Bronchial epithelial cell (primary cell): ENCODE results near the gene STAG1. TPM values are rescaled to one million over a fixed set of nuclear protein-coding genes. Genes with fewer than 3 reads are reported as not detected.
"Not testable (repeated sequence)": the region's sequence is repeated elsewhere in the genome, so short reads cannot be mapped to it uniquely, and the experiment has no call there.

ENCODE experiments used
- DNase-seq: peaks from one replicate; pipeline ENCODE4 v3.0.0-alpha.2; 2010; ENCODE audit warnings: low read depth
- FAIRE-seq: peaks from 2 replicates; lab custom pipeline; 2011; peaks lifted over from hg19 to GRCh38; lab: Jason Lieb, UNC
- H3K27me3 ChIP-seq: 2 replicates; pipeline ENCODE4 v1.5.1; 2011; ENCODE audit warnings: low read length; ENCODE audit not compliant: control insufficient read depth, insufficient read depth
- H3K36me3 ChIP-seq: 2 replicates; pipeline ENCODE4 v1.5.1; 2011; ENCODE audit warnings: low read length; ENCODE audit not compliant: control insufficient read depth, insufficient read depth
- H3K4me3 ChIP-seq: 2 replicates; pipeline ENCODE4 v1.5.1; 2011; ENCODE audit warnings: mild to moderate bottlenecking, low read depth, low read length, control low read depth
- total RNA-seq: library from RNA; depleted of rRNA; stranded (reverse); fragments of >200 nt; gene quantifications from 2 replicates; pipeline ENCODE4 v1.2.1, GENCODE V29; 2014
- TF ChIP-seq, protein P1 (sequence below): IDR thresholded peaks from 2 replicates; pipeline ENCODE4 v1.5.1; 2011; ENCODE audit warnings: mild to moderate bottlenecking, moderate library complexity, low read length, control low read depth, inconsistent platforms; ENCODE audit not compliant: insufficient read depth, severe bottlenecking

STAG1 gene
- total RNA-seq, 1 donor from 2014 or later, result 26.3 TPM

DNA sequence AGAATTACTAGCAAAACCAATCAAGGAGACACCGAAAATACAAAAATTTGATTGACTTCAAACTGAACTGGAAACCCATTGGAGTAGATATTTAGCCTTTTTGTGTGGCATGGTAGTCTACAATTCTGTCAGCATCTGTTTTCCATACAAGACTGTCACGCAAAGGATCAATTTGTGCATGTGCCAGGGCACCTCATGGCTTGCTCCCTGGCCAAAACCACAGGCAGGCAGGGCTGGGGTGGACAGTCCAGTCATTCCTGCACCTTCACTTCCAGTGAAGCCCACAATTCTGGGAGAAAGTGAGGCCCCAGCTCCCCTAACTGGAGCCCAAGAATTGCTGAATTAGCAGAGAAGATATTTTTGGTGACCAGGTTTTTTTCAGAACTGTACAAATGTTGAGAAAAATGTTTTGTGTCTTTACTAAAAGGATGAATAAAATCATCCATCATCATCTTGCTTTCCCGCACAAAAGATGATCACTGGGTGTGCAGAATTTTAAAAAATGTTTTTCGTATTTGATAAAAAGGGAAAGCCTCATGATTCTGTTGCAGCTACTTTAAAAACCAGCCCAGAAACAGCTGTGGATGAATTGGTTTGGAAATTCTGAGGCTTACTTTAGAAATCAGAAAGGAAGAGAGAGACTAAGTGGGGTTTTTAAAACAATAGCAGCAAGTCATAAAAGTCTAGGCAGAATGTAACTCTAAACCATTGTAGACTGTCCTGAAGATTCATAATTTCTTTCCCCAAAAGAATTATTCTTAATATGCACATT is 415.7 kb downstream of the STAG1 start:
- Histone ChIP-seq H3K4me3 (no peak overlapping the region), H3K36me3 (peaks cover 1% of the 10 kb centered on the region), H3K27me3 (no peaks in the 10 kb centered on the region)
- TF ChIP-seq, protein P1, sequence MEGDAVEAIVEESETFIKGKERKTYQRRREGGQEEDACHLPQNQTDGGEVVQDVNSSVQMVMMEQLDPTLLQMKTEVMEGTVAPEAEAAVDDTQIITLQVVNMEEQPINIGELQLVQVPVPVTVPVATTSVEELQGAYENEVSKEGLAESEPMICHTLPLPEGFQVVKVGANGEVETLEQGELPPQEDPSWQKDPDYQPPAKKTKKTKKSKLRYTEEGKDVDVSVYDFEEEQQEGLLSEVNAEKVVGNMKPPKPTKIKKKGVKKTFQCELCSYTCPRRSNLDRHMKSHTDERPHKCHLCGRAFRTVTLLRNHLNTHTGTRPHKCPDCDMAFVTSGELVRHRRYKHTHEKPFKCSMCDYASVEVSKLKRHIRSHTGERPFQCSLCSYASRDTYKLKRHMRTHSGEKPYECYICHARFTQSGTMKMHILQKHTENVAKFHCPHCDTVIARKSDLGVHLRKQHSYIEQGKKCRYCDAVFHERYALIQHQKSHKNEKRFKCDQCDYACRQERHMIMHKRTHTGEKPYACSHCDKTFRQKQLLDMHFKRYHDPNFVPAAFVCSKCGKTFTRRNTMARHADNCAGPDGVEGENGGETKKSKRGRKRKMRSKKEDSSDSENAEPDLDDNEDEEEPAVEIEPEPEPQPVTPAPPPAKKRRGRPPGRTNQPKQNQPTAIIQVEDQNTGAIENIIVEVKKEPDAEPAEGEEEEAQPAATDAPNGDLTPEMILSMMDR, result no peak
- no peak for FAIRE-seq
- DNase-seq, result no peak

DNA sequence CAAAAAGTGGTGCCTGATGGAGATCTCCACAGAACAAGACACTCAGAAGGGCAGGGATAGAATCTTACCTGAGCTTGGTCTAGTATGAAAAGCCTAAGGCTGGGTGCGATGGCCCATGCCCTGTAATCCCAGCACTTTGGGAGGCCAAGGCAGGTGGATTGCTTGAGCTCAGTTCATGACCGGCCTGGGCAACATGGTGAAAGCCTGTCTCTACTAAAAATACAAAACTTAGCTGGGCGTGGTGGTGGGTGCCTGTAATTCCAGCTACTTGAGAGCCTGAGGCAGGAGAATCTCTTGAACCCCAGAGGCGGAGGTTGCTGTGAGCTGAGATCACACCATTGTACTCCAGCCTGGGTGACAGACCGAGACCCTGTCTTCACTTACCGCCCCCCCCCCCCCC is 417.5 kb downstream of the STAG1 start:
- FAIRE-seq, H3K27me3 ChIP-seq, DNase-seq, H3K4me3 ChIP-seq, H3K36me3 ChIP-seq: not testable (repeated sequence)

DNA sequence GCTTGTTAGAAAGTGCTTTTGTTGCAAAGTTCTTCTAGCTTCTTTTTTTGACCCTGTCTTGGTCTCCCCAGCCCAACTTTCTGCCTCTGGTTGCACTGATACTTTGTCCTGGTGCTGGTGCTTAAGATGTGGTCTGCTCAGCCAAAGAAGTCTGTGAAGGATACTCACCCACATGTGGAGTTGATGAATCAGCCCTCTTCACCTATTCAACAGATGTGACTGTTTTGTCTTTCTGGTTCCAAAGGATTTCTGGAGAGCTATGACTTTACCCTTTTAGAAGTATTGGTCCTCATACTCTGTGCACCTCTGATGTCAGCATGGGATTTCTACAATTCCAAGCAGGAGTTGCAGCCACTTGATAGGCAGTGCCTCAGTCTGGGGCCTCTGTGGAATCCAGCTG is 418.0 kb downstream of the STAG1 start:
- Histone ChIP-seq H3K36me3 (peaks cover 1% of the 10 kb centered on the region), H3K27me3 (no peaks in the 10 kb centered on the region), H3K4me3 (no peak overlapping the region)
- TF ChIP-seq, protein P1, result no peak
- FAIRE-seq (no peak), DNase-seq (no peak)

DNA sequence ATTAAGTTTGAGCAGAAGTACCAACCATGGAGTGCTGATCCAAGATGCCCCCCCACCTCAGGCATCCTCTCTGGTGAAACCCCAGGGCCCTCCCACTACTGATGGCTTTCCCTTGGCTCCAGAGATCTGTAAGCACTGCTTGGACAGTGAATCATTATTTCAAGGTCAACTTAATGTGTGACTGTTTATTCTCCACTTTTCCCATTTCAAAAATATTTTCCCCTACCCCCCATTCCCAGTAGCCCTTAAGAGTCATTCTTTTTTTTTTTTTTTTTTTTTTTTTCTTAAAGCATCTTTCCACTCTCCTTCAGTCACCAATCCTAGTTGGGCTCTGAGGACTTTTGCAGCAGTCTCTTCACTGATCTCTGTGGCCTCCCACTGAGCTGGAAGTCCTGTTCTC is 419.4 kb downstream of the STAG1 start:
- no peaks in the 10 kb centered on the region for H3K27me3 ChIP-seq
- H3K4me3 ChIP-seq, result no peak overlapping the region
- TF ChIP-seq, protein P1, result no peak
- H3K36me3 ChIP-seq, result peaks cover 1% of the 10 kb centered on the region
- DNase-seq (no peak), FAIRE-seq (no peak)

DNA sequence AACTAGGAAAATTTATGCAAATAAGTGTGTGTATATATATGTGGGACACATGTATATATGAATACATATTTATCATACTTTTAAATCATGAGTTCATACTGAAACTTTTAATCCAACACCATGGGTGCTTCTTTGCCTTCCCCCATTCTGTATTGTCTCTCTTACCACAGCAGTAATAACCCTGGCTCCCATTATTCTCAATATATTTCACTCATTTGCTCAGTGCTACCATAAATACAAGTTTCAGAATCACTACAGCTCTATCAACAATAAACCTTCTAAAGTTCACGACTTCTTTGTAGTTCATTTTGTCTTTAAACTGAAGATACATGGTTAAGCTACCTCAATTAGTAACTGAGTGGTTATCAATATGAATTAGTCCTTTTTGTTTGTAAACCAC is 419.9 kb downstream of the STAG1 start:
- FAIRE-seq (no peak), DNase-seq (no peak)
- Histone ChIP-seq H3K4me3 (no peak overlapping the region), H3K36me3 (peaks cover 3% of the 10 kb centered on the region), H3K27me3 (no peaks in the 10 kb centered on the region)
- TF ChIP-seq, protein P1, result no peak

DNA sequence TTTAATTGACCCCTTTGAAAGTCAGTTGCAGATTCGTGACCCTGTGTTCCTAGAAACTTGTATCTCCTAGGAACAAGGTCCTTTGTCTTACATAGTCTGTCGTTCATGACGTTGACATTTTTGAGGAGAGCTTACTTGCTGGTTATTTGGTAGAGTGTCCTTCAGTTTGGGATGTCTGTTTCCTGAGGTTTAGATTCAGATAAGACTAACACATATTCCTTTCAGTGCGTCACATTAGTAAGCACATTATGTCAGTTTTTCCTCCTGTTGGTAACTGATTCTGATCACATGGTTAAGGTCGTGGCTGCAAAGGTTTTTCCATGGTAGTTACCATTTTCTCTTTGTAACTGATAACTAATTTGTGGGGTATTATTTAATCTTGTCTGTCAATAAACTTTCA is 421.3 kb downstream of the STAG1 start:
- no peak for FAIRE-seq
- no peak for DNase-seq
- Histone ChIP-seq H3K36me3 (peaks cover 5% of the 10 kb centered on the region), H3K4me3 (no peak overlapping the region), H3K27me3 (no peaks in the 10 kb centered on the region)
- TF ChIP-seq, protein P1, result no peak
